Testis (tissue), 2 donors: ENCODE measurements around the gene NPAS1.

Experiments
- CTCF ChIP-seq, 3 experiments: fragments of 450-650 bp in 2 of 3; fragments of 200-600 bp in 1 of 3; sonication (generic) in 1 of 3; IDR thresholded peaks; one replicate each; pipeline ENCODE4 v1.5.1; 2016 to 2019; ENCODE audit warnings: antibody characterized with exemption in 3 of 3, mild to moderate bottlenecking in 2 of 3, moderate library complexity in 1 of 3
- POLR2A ChIP-seq: fragments of 450-650 bp; IDR thresholded peaks from one replicate; pipeline ENCODE4 v1.6.1; 2017; ENCODE audit warnings: antibody characterized with exemption, mild to moderate bottlenecking, moderate library complexity

- TF ChIP-seq CTCF (IDR thresholded peaks at IDR 0.05) (no peak), POLR2A (no peak)
Observed at GRCh38 chr19:47026156-47026555, 6.5 kb downstream of the NPAS1 start.
